SU-DHL-6 (cell line): ENCODE measurements around the gene USP6NL.

Experiments
- H2AFZ ChIP-seq: fragments of 200-600 bp; sonication (generic); 2 replicates; pipeline ENCODE4 v1.6.1; 2014; ENCODE audit warnings: low read depth, mild to moderate bottlenecking, moderate library complexity, mixed read lengths, antibody characterized with exemption, low read length; ENCODE audit not compliant: severe bottlenecking
- H3F3A ChIP-seq: fragments of 200-600 bp; shearing (Covaris generic); 2 replicates; pipeline ENCODE4 v1.6.0; 2016; ENCODE audit warnings: antibody characterized with exemption, mild to moderate bottlenecking; ENCODE audit not compliant: insufficient read depth
- H3K27ac ChIP-seq: fragments of 200-600 bp; sonication (generic); 2 replicates; pipeline ENCODE4 v1.5.1; 2016; ENCODE audit warnings: low read depth, mild to moderate bottlenecking, low read length, moderate library complexity, mixed read lengths
- H3K27me3 ChIP-seq: fragments of 200-600 bp; sonication (generic), shearing (Covaris generic); 2 replicates; pipeline ENCODE4 v1.6.0; 2014; ENCODE audit warnings: mild to moderate bottlenecking, low read length
- H3K36me3 ChIP-seq: fragments of 200-600 bp; sonication (generic); 2 replicates; pipeline ENCODE4 v1.6.1; 2014; ENCODE audit warnings: mild to moderate bottlenecking, low read length, mixed read lengths
- H3K4me2 ChIP-seq: fragments of 300-600, 200-600 bp; shearing (Covaris generic), sonication (generic); 2 replicates; pipeline ENCODE4 v1.6.0; 2014; ENCODE audit warnings: low read length, low read depth, mild to moderate bottlenecking; ENCODE audit not compliant: poor library complexity, severe bottlenecking
- H3K4me3 ChIP-seq: fragments of 200-600 bp; sonication (generic); 2 replicates; pipeline ENCODE4 v1.5.1; 2014; ENCODE audit warnings: antibody characterized with exemption, low read length, mild to moderate bottlenecking, mixed read lengths; ENCODE audit not compliant: insufficient read depth, poor library complexity, severe bottlenecking
- H3K79me2 ChIP-seq: fragments of 200-600 bp; sonication (generic); 2 replicates; pipeline ENCODE4 v1.6.1; 2014; ENCODE audit warnings: mild to moderate bottlenecking, low read length, moderate library complexity; ENCODE audit not compliant: insufficient read depth
- H3K9ac ChIP-seq: fragments of 200-600 bp; sonication (generic); 2 replicates; pipeline ENCODE4 v1.7.0; 2014; ENCODE audit warnings: mild to moderate bottlenecking, low read length
- H3K9me2 ChIP-seq: fragments of 200-600 bp; sonication (generic); replicated peaks from 2 replicates; pipeline ENCODE4 v1.6.1; 2014; ENCODE audit warnings: low read length; ENCODE audit not compliant: insufficient read depth
- H3K9me3 ChIP-seq: fragments of 200-600 bp; sonication (generic); 2 replicates; pipeline ENCODE4 v1.6.1; 2014; ENCODE audit warnings: low read length, mixed read lengths; ENCODE audit not compliant: insufficient read depth
- H4K20me1 ChIP-seq: fragments of 200-600 bp; sonication (generic); 2 replicates; pipeline ENCODE4 v1.6.1; 2014; ENCODE audit warnings: low read depth, mild to moderate bottlenecking, antibody characterized with exemption, low read length, moderate library complexity, mixed read lengths
- EZH2phosphoT487 ChIP-seq: fragments of 200-600 bp; sonication (generic), shearing (Covaris generic); conservative IDR thresholded peaks from 2 replicates; pipeline ENCODE4 v1.6.1; 2018; ENCODE audit warnings: mild to moderate bottlenecking, antibody characterized with exemption, low read length, moderate library complexity, mixed read lengths
- TF ChIP-seq, protein P1 (sequence below): fragments of 200-600 bp; sonication (generic); IDR thresholded peaks from one replicate; pipeline ENCODE4 v1.5.1; 2017; ENCODE audit warnings: antibody characterized with exemption, mild to moderate bottlenecking, low read length, moderate library complexity; ENCODE audit not compliant: insufficient read depth, poor library complexity, severe bottlenecking

USP6NL gene

DNA sequence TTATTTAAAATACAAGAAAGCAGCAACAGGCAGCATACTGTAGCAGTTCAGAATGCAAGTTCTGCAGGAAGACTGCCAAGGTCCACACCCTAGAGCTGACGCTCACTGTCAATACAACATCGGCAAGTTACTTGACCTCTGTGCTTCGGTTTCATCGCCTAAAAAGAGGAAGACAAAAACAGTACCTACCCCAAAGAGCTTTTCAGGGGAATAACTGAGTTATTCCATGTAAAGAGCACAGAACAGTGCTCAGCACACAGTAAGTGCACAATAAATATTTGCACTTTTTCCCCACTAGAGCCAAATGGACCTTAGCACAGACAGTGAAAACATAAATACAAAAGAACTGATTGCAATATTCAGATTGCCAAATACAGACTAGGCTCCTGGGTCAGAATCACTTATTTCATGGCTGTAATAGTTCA, 88.6 kb downstream of the USP6NL start:
- Histone ChIP-seq H3K9ac (no peak overlapping the region), H4K20me1 (no peaks in the 10 kb centered on the region), H2AFZ (no peak overlapping the region), H3K4me2 (no peak overlapping the region), H3K27ac (no peak overlapping the region), H3F3A (peaks cover 29% of the 10 kb centered on the region), H3K4me3 (no peak overlapping the region), H3K36me3 (peaks cover 47% of the 10 kb centered on the region), H3K9me3 (no peaks in the 10 kb centered on the region), H3K27me3 (no peaks in the 10 kb centered on the region), H3K79me2 (peaks cover 66% of the 10 kb centered on the region), H3K9me2 (no peaks in the 10 kb centered on the region)
- TF ChIP-seq, protein P1, sequence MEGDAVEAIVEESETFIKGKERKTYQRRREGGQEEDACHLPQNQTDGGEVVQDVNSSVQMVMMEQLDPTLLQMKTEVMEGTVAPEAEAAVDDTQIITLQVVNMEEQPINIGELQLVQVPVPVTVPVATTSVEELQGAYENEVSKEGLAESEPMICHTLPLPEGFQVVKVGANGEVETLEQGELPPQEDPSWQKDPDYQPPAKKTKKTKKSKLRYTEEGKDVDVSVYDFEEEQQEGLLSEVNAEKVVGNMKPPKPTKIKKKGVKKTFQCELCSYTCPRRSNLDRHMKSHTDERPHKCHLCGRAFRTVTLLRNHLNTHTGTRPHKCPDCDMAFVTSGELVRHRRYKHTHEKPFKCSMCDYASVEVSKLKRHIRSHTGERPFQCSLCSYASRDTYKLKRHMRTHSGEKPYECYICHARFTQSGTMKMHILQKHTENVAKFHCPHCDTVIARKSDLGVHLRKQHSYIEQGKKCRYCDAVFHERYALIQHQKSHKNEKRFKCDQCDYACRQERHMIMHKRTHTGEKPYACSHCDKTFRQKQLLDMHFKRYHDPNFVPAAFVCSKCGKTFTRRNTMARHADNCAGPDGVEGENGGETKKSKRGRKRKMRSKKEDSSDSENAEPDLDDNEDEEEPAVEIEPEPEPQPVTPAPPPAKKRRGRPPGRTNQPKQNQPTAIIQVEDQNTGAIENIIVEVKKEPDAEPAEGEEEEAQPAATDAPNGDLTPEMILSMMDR: no peak
- TF ChIP-seq EZH2phosphoT487: no peak

DNA sequence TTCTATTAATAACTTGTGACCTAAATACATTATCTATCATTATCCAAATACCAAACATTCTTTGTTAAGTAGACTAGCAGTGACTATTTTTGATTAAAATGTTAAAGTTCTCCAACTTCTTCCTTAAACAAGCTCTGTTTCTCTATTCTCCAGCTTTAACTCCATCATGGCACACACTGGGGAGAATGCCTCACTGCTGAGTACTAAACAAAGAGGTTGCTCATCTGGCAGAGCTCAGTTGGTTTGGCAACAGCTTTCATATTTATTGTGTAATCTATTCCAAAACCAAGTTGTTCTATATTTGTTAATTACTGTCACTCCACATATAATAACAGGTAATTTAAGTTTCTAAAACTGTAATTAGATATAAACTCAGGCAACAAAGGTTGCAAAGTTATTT, 89.6 kb downstream of the USP6NL start:
- H3K27me3 ChIP-seq: no peaks in the 10 kb centered on the region
- H3K36me3 ChIP-seq: peaks cover 37% of the 10 kb centered on the region
- no peak overlapping the region for H3K4me3 ChIP-seq
- no peak overlapping the region for H3K27ac ChIP-seq
- H3K9ac ChIP-seq: no peak overlapping the region
- H4K20me1 ChIP-seq: no peaks in the 10 kb centered on the region
- TF ChIP-seq, protein P1: no peak
- TF ChIP-seq EZH2phosphoT487: no peak
- no peaks in the 10 kb centered on the region for H3K9me2 ChIP-seq
- H3K4me2 ChIP-seq: no peak overlapping the region
- no peak overlapping the region for H2AFZ ChIP-seq
- H3K79me2 ChIP-seq: peaks cover 58% of the 10 kb centered on the region
- peaks cover 39% of the 10 kb centered on the region for H3F3A ChIP-seq
- no peaks in the 10 kb centered on the region for H3K9me3 ChIP-seq

GRCh38 chr10:11520892-11521291, 90.6 kb downstream of the USP6NL start:
- peaks cover 29% of the 10 kb centered on the region for H3K36me3 ChIP-seq
- H3K9ac ChIP-seq: no peak overlapping the region
- no peak overlapping the region for H3K4me3 ChIP-seq
- H3K27me3 ChIP-seq: no peaks in the 10 kb centered on the region
- H3K9me2 ChIP-seq: no peaks in the 10 kb centered on the region
- H3K27ac ChIP-seq: no peak overlapping the region
- no peak overlapping the region for H2AFZ ChIP-seq
- H3K9me3 ChIP-seq: no peaks in the 10 kb centered on the region
- no peaks in the 10 kb centered on the region for H4K20me1 ChIP-seq
- peaks cover 54% of the 10 kb centered on the region for H3K79me2 ChIP-seq
- peaks cover 48% of the 10 kb centered on the region for H3F3A ChIP-seq
- no peak for TF ChIP-seq EZH2phosphoT487
- TF ChIP-seq, protein P1: no peak
- H3K4me2 ChIP-seq: no peak overlapping the region

DNA sequence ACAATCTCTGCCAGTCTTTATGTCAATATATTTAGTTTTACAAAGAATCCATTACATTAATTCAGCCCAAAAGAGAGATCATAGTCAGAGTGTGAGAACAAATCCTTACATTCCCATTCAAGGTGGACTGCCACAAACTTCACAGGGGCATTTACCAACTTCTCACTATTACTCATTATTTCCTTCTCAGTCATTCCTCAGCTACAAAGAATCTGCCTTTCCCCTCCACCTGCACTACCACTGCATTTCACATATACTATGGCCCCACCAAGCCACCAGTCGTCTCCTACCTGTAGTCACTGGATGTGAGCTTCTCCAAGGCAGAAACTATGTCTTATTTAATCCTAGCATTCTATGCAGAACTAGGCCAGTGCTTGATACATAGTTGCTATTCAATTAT, 94.3 kb downstream of the USP6NL start:
- H3K4me2 ChIP-seq: peak overlapping the region; percentile 38
- no peaks in the 10 kb centered on the region for H3K27me3 ChIP-seq
- H3K79me2 ChIP-seq: peaks cover 60% of the 10 kb centered on the region
- H3F3A ChIP-seq: peaks cover 45% of the 10 kb centered on the region
- TF ChIP-seq, protein P1: no peak
- no peak for TF ChIP-seq EZH2phosphoT487
- no peaks in the 10 kb centered on the region for H4K20me1 ChIP-seq
- H2AFZ ChIP-seq: no peak overlapping the region
- H3K27ac ChIP-seq: peak overlapping the region; percentile 67
- H3K36me3 ChIP-seq: peaks cover 15% of the 10 kb centered on the region
- no peak overlapping the region; the same call in 1 of the 2 replicates for H3K9ac ChIP-seq
- H3K9me3 ChIP-seq: no peaks in the 10 kb centered on the region
- H3K9me2 ChIP-seq: no peaks in the 10 kb centered on the region
- H3K4me3 ChIP-seq: no peak overlapping the region
